ENCODE data around the gene SGO2. TPM values are rescaled to one million over a fixed set of nuclear protein-coding genes. Genes with fewer than 3 reads are reported as not detected.

SGO2 gene
- total and polyA plus RNA-seq, 3 donors from 2014 or later: 11.9 to 46.0 (median 25.1) TPM

- no peaks in the 10 kb centered on the region for H3K4me1 ChIP-seq
- no peak for TF ChIP-seq POLR2A (IDR thresholded peaks at IDR 0.05)
- TF ChIP-seq, protein P1, sequence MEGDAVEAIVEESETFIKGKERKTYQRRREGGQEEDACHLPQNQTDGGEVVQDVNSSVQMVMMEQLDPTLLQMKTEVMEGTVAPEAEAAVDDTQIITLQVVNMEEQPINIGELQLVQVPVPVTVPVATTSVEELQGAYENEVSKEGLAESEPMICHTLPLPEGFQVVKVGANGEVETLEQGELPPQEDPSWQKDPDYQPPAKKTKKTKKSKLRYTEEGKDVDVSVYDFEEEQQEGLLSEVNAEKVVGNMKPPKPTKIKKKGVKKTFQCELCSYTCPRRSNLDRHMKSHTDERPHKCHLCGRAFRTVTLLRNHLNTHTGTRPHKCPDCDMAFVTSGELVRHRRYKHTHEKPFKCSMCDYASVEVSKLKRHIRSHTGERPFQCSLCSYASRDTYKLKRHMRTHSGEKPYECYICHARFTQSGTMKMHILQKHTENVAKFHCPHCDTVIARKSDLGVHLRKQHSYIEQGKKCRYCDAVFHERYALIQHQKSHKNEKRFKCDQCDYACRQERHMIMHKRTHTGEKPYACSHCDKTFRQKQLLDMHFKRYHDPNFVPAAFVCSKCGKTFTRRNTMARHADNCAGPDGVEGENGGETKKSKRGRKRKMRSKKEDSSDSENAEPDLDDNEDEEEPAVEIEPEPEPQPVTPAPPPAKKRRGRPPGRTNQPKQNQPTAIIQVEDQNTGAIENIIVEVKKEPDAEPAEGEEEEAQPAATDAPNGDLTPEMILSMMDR (IDR thresholded peaks at IDR 0.05): no peak
- intact Hi-C loops (cut with DNase I; ENCODE audit: low total_unique reads): no loop called here
- 19 to 40% methylated on average over 1 of the region's 1 CpG for WGBS, 2 donors
- DNase-seq: no peak
- no peak overlapping the region for H3K4me3 ChIP-seq
- no peaks in the 10 kb centered on the region for H3K27me3 ChIP-seq
- H3K36me3 ChIP-seq (ENCODE audit: low read depth, missing control alignments): no peaks in the 10 kb centered on the region
- no peaks in the 10 kb centered on the region for H3K9me3 ChIP-seq
- H3K27ac ChIP-seq: no peak overlapping the region
Observed at GRCh38 chr2:200515155-200515554, 10.9 kb upstream of the SGO2 start.

GRCh38 chr2:200523158-200523557, 2.8 kb upstream of the SGO2 start:
- intact Hi-C loops (cut with DNase I; ENCODE audit: low total_unique reads): no loop called here
- Histone ChIP-seq H3K9me3 (no peaks in the 10 kb centered on the region), H3K36me3 (ENCODE audit: low read depth, missing control alignments) (no peaks in the 10 kb centered on the region), H3K4me3 (no peak overlapping the region), H3K27me3 (no peaks in the 10 kb centered on the region), H3K4me1 (peaks cover 5% of the 10 kb centered on the region), H3K27ac (no peak overlapping the region)
- TF ChIP-seq, protein P1 (IDR thresholded peaks at IDR 0.05): no peak
- no peak for TF ChIP-seq POLR2A (IDR thresholded peaks at IDR 0.05)
- 74 to 90% methylated on average over 2 to 3 of the region's 3 CpGs for WGBS, 2 donors
- DNase-seq: no peak

- DNase-seq: no peak
- TF ChIP-seq, protein P1 (IDR thresholded peaks at IDR 0.05): no peak
- no peak for TF ChIP-seq POLR2A (IDR thresholded peaks at IDR 0.05)
- H3K27me3 ChIP-seq: no peaks in the 10 kb centered on the region
- H3K4me3 ChIP-seq: no peak overlapping the region
- no peaks in the 10 kb centered on the region for H3K36me3 ChIP-seq (ENCODE audit: low read depth, missing control alignments)
- intact Hi-C loops (cut with DNase I; ENCODE audit: low total_unique reads): no loop called here
- H3K27ac ChIP-seq: no peak overlapping the region
- WGBS, 2 donors: 71 to 77% methylated on average over 2 of the region's 2 CpGs
- H3K9me3 ChIP-seq: no peaks in the 10 kb centered on the region
- peaks cover 5% of the 10 kb centered on the region for H3K4me1 ChIP-seq
Observed at GRCh38 chr2:200523604-200524003, 2.4 kb upstream of the SGO2 start.

DNA sequence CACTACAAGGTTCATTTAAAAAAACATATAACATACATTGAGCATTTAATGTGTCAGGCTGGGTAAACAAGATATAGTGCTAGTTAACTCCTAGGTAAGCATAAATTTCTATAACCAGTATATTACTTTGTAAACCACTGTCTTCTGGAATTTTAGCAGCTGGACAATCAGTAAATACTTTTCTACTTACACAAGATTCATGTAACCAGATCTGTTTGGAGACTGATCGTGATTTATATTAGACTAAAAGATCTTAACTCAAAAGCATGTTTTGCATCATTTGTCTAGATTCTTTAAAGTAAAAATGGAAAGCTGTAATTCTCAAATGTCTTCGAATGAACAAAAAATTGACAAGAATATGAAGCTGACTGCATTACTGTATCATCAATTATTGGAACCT, 941 bp upstream of the SGO2 start:
- no peaks in the 10 kb centered on the region for H3K27me3 ChIP-seq
- intact Hi-C loops (cut with DNase I; ENCODE audit: low total_unique reads): no loop called here
- H3K4me1 ChIP-seq: peaks cover 5% of the 10 kb centered on the region
- H3K9me3 ChIP-seq: no peaks in the 10 kb centered on the region
- no peaks in the 10 kb centered on the region for H3K36me3 ChIP-seq (ENCODE audit: low read depth, missing control alignments)
- H3K4me3 ChIP-seq: peak overlapping the region in 1 of 2 donors; percentile 80
- no peak for DNase-seq
- 52 to 71% methylated on average over 2 of the region's 2 CpGs for WGBS, 2 donors
- H3K27ac ChIP-seq: no peak overlapping the region
- no peak for TF ChIP-seq POLR2A (IDR thresholded peaks at IDR 0.05)
- TF ChIP-seq, protein P1 (IDR thresholded peaks at IDR 0.05): no peak

DNA sequence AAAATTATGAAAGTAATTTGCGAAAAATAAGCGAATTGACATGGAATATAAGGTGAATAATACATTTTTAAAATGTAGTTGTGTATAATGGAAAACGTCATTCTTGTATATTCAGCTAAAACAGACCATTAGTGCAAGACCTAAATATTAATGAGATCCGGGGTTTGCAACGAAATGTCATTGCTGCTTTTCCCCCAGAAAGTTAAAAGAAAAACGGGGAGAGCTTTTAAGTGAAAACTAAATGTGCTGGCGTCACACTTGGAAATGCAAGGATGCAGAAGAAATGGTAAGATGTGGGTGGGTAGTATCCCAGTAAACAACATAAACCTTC, 491 bp upstream of the SGO2 start:
- Histone ChIP-seq H3K36me3 (ENCODE audit: low read depth, missing control alignments) (no peaks in the 10 kb centered on the region), H3K27ac (peak overlapping the region in 1 of 2 donors; percentile 53), H3K9me3 (no peaks in the 10 kb centered on the region), H3K27me3 (no peaks in the 10 kb centered on the region), H3K4me1 (peaks cover 5% of the 10 kb centered on the region), H3K4me3 (peak overlapping the region; percentile 67 to 80)
- TF ChIP-seq, protein P1 (IDR thresholded peaks at IDR 0.05): peak in 1 of 3 experiments; percentile 3
- no peak for TF ChIP-seq POLR2A (IDR thresholded peaks at IDR 0.05)
- intact Hi-C loops (cut with DNase I; ENCODE audit: low total_unique reads): no loop called here
- no peak for DNase-seq
- WGBS, 2 donors: 11 to 16% methylated on average over 7 of the region's 7 CpGs
